Placental epithelial cell (primary cell): ENCODE measurements around the gene GTF2H3. TPM values are rescaled to one million over a fixed set of nuclear protein-coding genes. Genes with fewer than 3 reads are reported as not detected.
A peak's percentile ranks its signal among the peaks of the same experiment; 100 is the strongest.

ENCODE experiments used
- small RNA-seq: library from RNA; depleted of rRNA; stranded (forward); fragments of <200 nt; gene quantifications from one replicate; pipeline ENCODE3, GENCODE V24; 2012
- total RNA-seq: library from RNA; depleted of rRNA; stranded (reverse); fragments of >200 nt; gene quantifications from 2 replicates; pipeline ENCODE4 v1.2.3, GENCODE V29; 2012

GTF2H3 gene
- total RNA-seq: 16.5 and 57.6 TPM in 2 replicates

GRCh38 chr12:123633379-123634141 is at the start of gene GTF2H3, which contains the start of gene EIF2B1:
Gene GTF2H3 (plus strand): TSS chr12:123633829. CDS start chr12:123633860, 31 bp downstream.
Gene EIF2B1 (minus strand): TSS chr12:123633686. CDS start chr12:123633557, 129 bp downstream.

GRCh38 chr12:123601602-123602489 is 31.8 kb upstream of the GTF2H3 start, which contains the start of gene DDX55:
Gene DDX55 (plus strand): TSS chr12:123602099. CDS start chr12:123602149, 50 bp downstream.

GRCh38 chr12:123670882-123671728 is 37.5 kb downstream of the GTF2H3 start, which contains the start of gene TCTN2:
Gene TCTN2 (plus strand): TSS chr12:123671113. CDS start chr12:123671241, 128 bp downstream.

Small RNA genes lying within 50 kb of the gene (small RNA-seq; reads per million reads assigned to genes)
- 11.8 reads per million, percentile 95 among the genes with 10 or more reads in this experiment for gene SNORA9B

Other genes with a start within 250 kb of the GTF2H3 start
- gene KMT5A, start 249.7 kb upstream of the GTF2H3 start, total RNA-seq: 25.5 and 36.2 TPM in 2 replicates
- gene RILPL2, start 197.1 kb upstream of the GTF2H3 start, total RNA-seq: 0.87 and 2.0 TPM in 2 replicates
- gene SNRNP35, start 175.7 kb upstream of the GTF2H3 start, total RNA-seq: 6.9 and 18.5 TPM in 2 replicates
- 12.3 and 13.7 TPM in 2 replicates for gene RILPL1, start 100.1 kb upstream of the GTF2H3 start, total RNA-seq
- 239 and 475 TPM in 2 replicates for gene TMED2, start 49.3 kb upstream of the GTF2H3 start, total RNA-seq
- gene DDX55, start 31.7 kb upstream of the GTF2H3 start, total RNA-seq: 10.2 and 15.3 TPM in 2 replicates
- gene EIF2B1, start 143 bp upstream of the GTF2H3 start, total RNA-seq: 25.5 and 59.6 TPM in 2 replicates
- gene TCTN2, start 37.3 kb downstream of the GTF2H3 start, total RNA-seq: 25.6 and 27.1 TPM in 2 replicates
- gene ATP6V0A2, start 78.5 kb downstream of the GTF2H3 start, total RNA-seq: 9.8 and 17.1 TPM in 2 replicates
- gene DNAH10, start 128.5 kb downstream of the GTF2H3 start, total RNA-seq: under 0.01 and 1.2 TPM in 2 replicates